DMS153 (cell line): ENCODE data around the gene DOK6.

Source experiments
- DNase-seq: peaks from one replicate; lab custom pipeline; 2025; lab: John Stamatoyannopoulos, UW

The DOK6 gene

GRCh38 chr18:69752737-69753380 lies 352.2 kb downstream of the DOK6 start:
- DNase-seq: no peak

GRCh38 chr18:69754108-69754507 lies 353.4 kb downstream of the DOK6 start:
- DNase-seq: no peak

- no peak for DNase-seq
Measured at GRCh38 chr18:69755041-69755440, 354.4 kb downstream of the DOK6 start.

GRCh38 chr18:69755856-69756496 lies 355.3 kb downstream of the DOK6 start:
- DNase-seq: no peak

- no peak for DNase-seq
Measured at GRCh38 chr18:69757733-69758132, 357.0 kb downstream of the DOK6 start.

- DNase-seq: no peak
Measured at GRCh38 chr18:69758458-69758857, 357.8 kb downstream of the DOK6 start.

GRCh38 chr18:69759046-69759445 lies 358.4 kb downstream of the DOK6 start:
- no peak for DNase-seq

GRCh38 chr18:69763002-69763401 lies 362.3 kb downstream of the DOK6 start:
- DNase-seq: no peak

GRCh38 chr18:69763821-69764220 lies 363.1 kb downstream of the DOK6 start:
- no peak for DNase-seq

- DNase-seq: no peak
Measured at GRCh38 chr18:69770238-69770637, 369.6 kb downstream of the DOK6 start.

GRCh38 chr18:69774831-69775230 lies 374.1 kb downstream of the DOK6 start:
- DNase-seq: no peak

- no peak for DNase-seq
Measured at GRCh38 chr18:69777248-69777647, 376.6 kb downstream of the DOK6 start.

- no peak for DNase-seq
Measured at GRCh38 chr18:69778680-69779079, 378.0 kb downstream of the DOK6 start.

GRCh38 chr18:69780851-69781250 lies 380.2 kb downstream of the DOK6 start:
- no peak for DNase-seq

- no peak for DNase-seq
Measured at GRCh38 chr18:69784815-69785214, 384.1 kb downstream of the DOK6 start.

- no peak for DNase-seq
Measured at GRCh38 chr18:69785466-69785865, 384.8 kb downstream of the DOK6 start.

- DNase-seq: no peak
Measured at GRCh38 chr18:69786427-69786826, 385.7 kb downstream of the DOK6 start.

- DNase-seq: no peak
Measured at GRCh38 chr18:69787825-69788547, 387.3 kb downstream of the DOK6 start.

GRCh38 chr18:69789794-69790193 lies 389.1 kb downstream of the DOK6 start:
- no peak for DNase-seq

GRCh38 chr18:69790649-69791048 lies 390.0 kb downstream of the DOK6 start:
- DNase-seq: no peak

- DNase-seq: no peak
Measured at GRCh38 chr18:69795791-69796190, 395.1 kb downstream of the DOK6 start.

- DNase-seq: no peak
Measured at GRCh38 chr18:69804776-69805501, 404.3 kb downstream of the DOK6 start.

- no peak for DNase-seq
Measured at GRCh38 chr18:69808399-69808798, 407.7 kb downstream of the DOK6 start.
